Measurements from ENCODE around the gene ADA.

- peak; percentile 99 to 100 for TF ChIP-seq CTCF (conservative IDR thresholded peaks at IDR 0.05 in 1 of 2, IDR thresholded peaks at IDR 0.05 in 1 of 2; ENCODE audit: extremely low read depth in 1 of 2, insufficient read depth in 1 of 2, low read depth in 1 of 2, low read length in 2 of 2)
- TF ChIP-seq EZH2 (IDR thresholded peaks at IDR 0.05; ENCODE audit: borderline replicate concordance, low read length), result no peak
Observed at GRCh38 chr20:44609516-44610312, 41.8 kb downstream of the ADA start.
